GM12891 (cell line): ENCODE measurements around the gene RDH13.
"Not testable (repeated sequence)": the region's sequence is repeated elsewhere in the genome, so short reads cannot be mapped to it uniquely, and the experiment has no call there.

ENCODE experiments used
- DNase-seq: peaks from one replicate; pipeline ENCODE4 v3.0.0; 2011; ENCODE audit warnings: low spot score; ENCODE audit not compliant: insufficient read length
- FAIRE-seq: peaks from 2 replicates; lab custom pipeline; 2011; peaks lifted over from hg19 to GRCh38; lab: Jason Lieb, UNC
- PAX5 ChIP-seq: IDR thresholded peaks from 2 replicates; pipeline ENCODE4 v1.6.1; 2011; ENCODE audit warnings: low read length, moderate library complexity, mild to moderate bottlenecking; ENCODE audit not compliant: insufficient read depth, severe bottlenecking
- POLR2A ChIP-seq: IDR thresholded peaks from 2 replicates; pipeline ENCODE4 v1.6.1; 2011; ENCODE audit warnings: low read depth, low read length, control low read depth
- POLR2AphosphoS5 ChIP-seq: IDR thresholded peaks from 2 replicates; pipeline ENCODE4 v1.6.1; 2011; ENCODE audit warnings: low read depth, low read length, control low read depth
- POU2F2 ChIP-seq: IDR thresholded peaks from 2 replicates; pipeline ENCODE4 v1.6.1; 2011; ENCODE audit warnings: low read depth, mild to moderate bottlenecking, control low read depth, low read length, moderate library complexity
- SPI1 ChIP-seq: IDR thresholded peaks from 2 replicates; pipeline ENCODE4 v1.6.1; 2011; ENCODE audit warnings: low read depth, low read length, control low read depth
- TAF1 ChIP-seq: IDR thresholded peaks from 2 replicates; pipeline ENCODE4 v1.6.1; 2011; ENCODE audit warnings: low read depth, low read length, control low read depth

RDH13 gene

GRCh38 chr19:55076321-55076720 is 13.4 kb upstream of the RDH13 start:
- DNase-seq: no peak
- no peak for TF ChIP-seq POLR2AphosphoS5
- TF ChIP-seq SPI1: no peak
- no peak for TF ChIP-seq POU2F2
- no peak for TF ChIP-seq POLR2A
- TF ChIP-seq TAF1: no peak
- no peak for TF ChIP-seq PAX5
- FAIRE-seq: no peak

GRCh38 chr19:55075371-55075998 is 12.5 kb upstream of the RDH13 start, which contains the start of gene EPS8L1:
EPS8L1 (plus strand) TSS chr19:55075869; CDS start chr19:55076445, 576 bp downstream.
- FAIRE-seq: no peak
- no peak for DNase-seq
- no peak for TF ChIP-seq POLR2A
- TF ChIP-seq TAF1: no peak
- no peak for TF ChIP-seq POU2F2
- TF ChIP-seq PAX5: no peak
- TF ChIP-seq POLR2AphosphoS5: no peak
- TF ChIP-seq SPI1: no peak

GRCh38 chr19:55071913-55072312 is 9.0 kb upstream of the RDH13 start:
- DNase-seq (no peak), FAIRE-seq (no peak)
- TF ChIP-seq POLR2A (no peak), SPI1 (no peak), PAX5 (no peak), POU2F2 (no peak), TAF1 (no peak), POLR2AphosphoS5 (no peak)

- DNase-seq: no peak
- no peak for TF ChIP-seq POLR2A
- TF ChIP-seq TAF1: no peak
- no peak for TF ChIP-seq PAX5
- TF ChIP-seq POU2F2: no peak
- no peak for TF ChIP-seq POLR2AphosphoS5
- TF ChIP-seq SPI1: no peak
- no peak for FAIRE-seq
Measured at GRCh38 chr19:55071129-55071502, 8.2 kb upstream of the RDH13 start.

GRCh38 chr19:55070466-55071128 is 7.6 kb upstream of the RDH13 start:
- TF ChIP-seq POLR2AphosphoS5 (no peak), SPI1 (no peak)
- no peak for DNase-seq
- no peak for FAIRE-seq

DNA sequence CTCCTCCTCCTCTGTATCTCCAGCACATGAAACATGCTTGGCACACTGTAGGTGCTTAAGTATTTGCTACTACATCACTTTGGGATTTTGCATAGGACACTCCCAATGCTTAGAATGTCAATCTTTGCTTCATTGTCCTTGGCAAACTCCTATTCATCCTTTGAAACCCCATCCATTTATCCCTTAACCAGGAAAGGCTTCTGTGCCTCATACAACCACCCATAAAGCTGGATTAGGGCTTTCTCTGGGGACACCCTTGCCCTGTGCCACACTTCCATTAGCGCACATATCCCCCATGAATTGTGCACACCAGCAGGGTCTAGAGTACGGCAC is 6.9 kb upstream of the RDH13 start:
- no peak for FAIRE-seq
- TF ChIP-seq POLR2A (no peak), PAX5 (no peak), POLR2AphosphoS5 (no peak), SPI1 (no peak), POU2F2 (no peak), TAF1 (no peak)
- no peak for DNase-seq

GRCh38 chr19:55068950-55069864 is 6.3 kb upstream of the RDH13 start:
- FAIRE-seq (peak; percentile 50), DNase-seq (no peak)

DNA sequence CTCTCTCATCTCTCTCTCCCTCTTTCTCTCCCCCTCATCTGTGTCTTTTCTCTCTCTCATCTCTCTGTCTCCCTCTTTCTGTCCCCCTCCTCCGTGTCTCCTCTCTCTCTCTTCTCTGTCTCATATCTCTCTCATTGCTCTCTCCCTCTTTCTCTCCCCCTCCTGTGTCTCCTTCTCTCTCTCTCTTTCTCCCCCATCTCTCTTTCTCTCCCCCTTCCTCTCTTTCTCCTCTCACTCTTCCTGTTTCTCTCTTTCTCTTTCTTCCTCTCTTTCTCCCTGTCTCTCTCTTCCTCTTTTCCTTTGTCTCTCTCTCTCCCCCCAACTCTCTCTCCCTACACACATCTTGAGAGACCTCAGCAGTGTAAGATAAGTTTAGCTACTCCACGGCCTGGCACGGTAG is 4.9 kb upstream of the RDH13 start:
- DNase-seq (no peak), FAIRE-seq (no peak)
- TF ChIP-seq POU2F2 (no peak), POLR2A (no peak), SPI1 (no peak), PAX5 (no peak)

More at GRCh38 chr19:55068950-55069864, 6.3 kb upstream of the RDH13 start:
- TF ChIP-seq TAF1: no peak
- no peak for TF ChIP-seq PAX5
- TF ChIP-seq POU2F2: no peak
- TF ChIP-seq POLR2A: no peak
- no peak for TF ChIP-seq SPI1
- no peak for TF ChIP-seq POLR2AphosphoS5

DNA sequence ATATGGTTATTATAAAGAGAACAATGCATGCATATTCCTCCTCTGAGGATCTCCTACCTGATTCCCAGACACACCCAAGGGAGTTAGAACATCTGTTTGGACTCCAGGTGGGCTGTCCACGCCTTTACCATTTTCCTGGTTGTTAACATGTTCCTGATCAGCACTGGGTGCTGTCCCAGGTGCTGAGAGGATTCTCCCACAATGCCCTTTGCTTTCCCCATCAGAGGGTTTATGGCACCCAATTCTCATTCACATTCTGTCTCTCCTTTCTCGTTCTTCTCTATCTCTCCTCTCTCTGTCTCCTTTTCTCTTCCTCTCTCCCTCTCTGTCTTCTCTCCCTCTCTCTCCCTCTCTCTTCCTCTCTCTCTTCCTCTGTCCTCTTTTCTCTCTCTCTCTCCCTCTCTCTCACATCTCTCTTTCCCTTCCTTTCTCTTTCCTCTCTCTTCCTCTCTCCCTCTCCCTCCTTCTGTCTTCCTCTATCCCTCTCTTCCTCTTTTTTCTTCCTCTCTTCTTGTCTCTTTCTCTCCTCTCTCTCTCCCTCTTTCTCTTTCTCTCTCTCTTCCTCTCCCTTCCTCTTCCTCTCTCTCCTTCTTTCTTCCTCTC is 3.3 kb upstream of the RDH13 start:
- DNase-seq (no peak), FAIRE-seq (no peak)
- TF ChIP-seq POLR2AphosphoS5 (no peak), PAX5 (no peak), SPI1 (no peak), POU2F2 (no peak), POLR2A (no peak)

GRCh38 chr19:55065516-55065915 is 2.6 kb upstream of the RDH13 start:
- FAIRE-seq, DNase-seq: not testable (repeated sequence)
